Activated CD4-positive, alpha-beta T cell treated with anti-CD3 and anti-CD28 coated beads for 36 hours (primary cell): Measurements from ENCODE around the gene CXCL8. TPM values are rescaled to one million over a fixed set of nuclear protein-coding genes. Genes with fewer than 3 reads are reported as not detected.

Experiments used
- ATAC-seq: fragments of 200-7000 bp; cut with Tn5 transposase; one replicate; pipeline ENCODE4 v1.10.0; 2021; ENCODE audit warnings: mild to moderate bottlenecking, moderate library complexity
- CTCF ChIA-PET: fragments of 350-600 bp; sonication (Branson Sonifier 250); formaldehyde crosslinking; loops from one replicate; lab custom pipeline; 2021; ENCODE audit warnings: antibody characterized with exemption; lab: Charles Lee
- POLR2A ChIA-PET: fragments of 350-600 bp; sonication (Branson Sonifier 250); formaldehyde crosslinking; loops from one replicate; lab custom pipeline; 2021; ENCODE audit warnings: antibody characterized with exemption, inconsistent platforms; lab: Charles Lee
- DNase-seq: peaks from one replicate; pipeline ENCODE4 v3.0.0-alpha.2; 2020
- H3K27ac Mint-ChIP-seq: one replicate; pipeline ENCODE4 v1.8.0; 2021; ENCODE audit warnings: mixed read lengths
- H3K27me3 Mint-ChIP-seq: one replicate; pipeline ENCODE4 v1.8.0; 2021; ENCODE audit warnings: mixed read lengths
- H3K36me3 Mint-ChIP-seq: one replicate; pipeline ENCODE4 v1.8.0; 2021; ENCODE audit warnings: low read depth, mixed read lengths
- H3K4me1 Mint-ChIP-seq: one replicate; pipeline ENCODE4 v1.8.0; 2021; ENCODE audit warnings: mixed read lengths
- H3K4me3 Mint-ChIP-seq: one replicate; pipeline ENCODE4 v1.8.0; 2021; ENCODE audit warnings: mild to moderate bottlenecking, moderate library complexity, mixed read lengths
- H3K9me3 Mint-ChIP-seq: one replicate; pipeline ENCODE4 v1.8.0; 2021; ENCODE audit warnings: low read depth, mixed read lengths
- intact Hi-C, 2 experiments: fragments of 100-400 bp; cut with DNase I in 1 of 2; cut with micrococcal nuclease in 1 of 2; formaldehyde crosslinking; loops; one replicate each; pipeline versions ENCODE4 v1.14.2 to v1.15.1; 2022 to 2024; cut with DNase I, micrococcal nuclease
- total RNA-seq, 2 experiments: library from RNA; stranded (reverse); gene quantifications; one replicate each; pipeline ENCODE4 v1.2.3, GENCODE V29; 2021

CXCL8 gene
- total RNA-seq, 2 experiments from 2014 or later: 0.76 to 0.80 TPM

GRCh38 chr4:73731968-73732610, 8.3 kb upstream of the CXCL8 start:
- ChIA-PET CTCF (no interaction called here), POLR2A (no interaction called here)
- Mint-ChIP-seq H3K27ac (no peak overlapping the region), H3K4me3 (no peak overlapping the region), H3K27me3 (peaks cover 9% of the 10 kb centered on the region), H3K36me3 (no peaks in the 10 kb centered on the region), H3K9me3 (no peaks in the 10 kb centered on the region), H3K4me1 (no peaks in the 10 kb centered on the region)
- intact Hi-C loops: loop anchor here in 1 of 2 experiments (5.0 kb wide), 1 partner anchor 400 kb away; no protein-coding TSS in a partner anchor
- DNase-seq (no peak), ATAC-seq (no peak)

DNA sequence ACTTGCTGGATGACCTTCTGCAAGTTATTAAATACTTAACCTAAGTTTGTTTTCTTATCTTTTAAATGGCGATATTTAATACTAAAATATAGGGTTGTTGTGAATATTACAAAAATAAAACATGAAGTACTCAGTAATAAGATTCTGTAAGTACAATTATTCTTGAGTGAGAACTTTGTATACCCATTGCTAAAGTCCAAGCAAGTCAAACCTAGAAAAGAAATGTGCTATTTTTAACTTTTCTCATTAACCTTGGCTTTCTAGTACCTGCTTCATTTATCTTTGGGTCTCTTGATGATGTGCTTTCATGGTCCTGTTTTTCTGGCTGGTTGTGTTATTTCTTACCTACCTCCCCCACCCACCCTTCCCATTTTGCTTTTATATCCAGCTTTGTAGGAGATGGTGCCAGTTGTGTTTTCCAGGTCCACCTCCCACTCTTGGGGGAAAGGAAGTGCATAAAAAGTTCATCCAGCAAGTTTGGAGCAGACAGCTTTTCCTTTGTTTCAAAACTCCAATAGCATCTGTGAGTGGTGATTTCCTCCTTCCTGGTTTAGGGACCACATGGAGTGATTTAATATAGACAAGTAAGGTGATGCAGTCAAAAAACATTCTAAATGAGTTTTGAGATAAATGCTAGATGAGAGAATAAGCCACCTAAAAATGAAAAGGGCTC, 7.5 kb upstream of the CXCL8 start:
- ChIA-PET POLR2A (no interaction called here), CTCF (interaction anchor here (0.7 kb wide), 2 partner anchors 400 to 1602 kb away, joined by 3 read pairs; no protein-coding TSS in a partner anchor)
- DNase-seq: no peak
- intact Hi-C loops: loop anchor here in 1 of 2 experiments (5.0 kb wide), 1 partner anchor 399 kb away; no protein-coding TSS in a partner anchor
- no peak for ATAC-seq
- no peaks in the 10 kb centered on the region for H3K4me1 Mint-ChIP-seq
- no peak overlapping the region for H3K27ac Mint-ChIP-seq
- H3K36me3 Mint-ChIP-seq: no peaks in the 10 kb centered on the region
- no peak overlapping the region for H3K4me3 Mint-ChIP-seq
- H3K9me3 Mint-ChIP-seq: no peaks in the 10 kb centered on the region
- peaks cover 10% of the 10 kb centered on the region for H3K27me3 Mint-ChIP-seq

DNA sequence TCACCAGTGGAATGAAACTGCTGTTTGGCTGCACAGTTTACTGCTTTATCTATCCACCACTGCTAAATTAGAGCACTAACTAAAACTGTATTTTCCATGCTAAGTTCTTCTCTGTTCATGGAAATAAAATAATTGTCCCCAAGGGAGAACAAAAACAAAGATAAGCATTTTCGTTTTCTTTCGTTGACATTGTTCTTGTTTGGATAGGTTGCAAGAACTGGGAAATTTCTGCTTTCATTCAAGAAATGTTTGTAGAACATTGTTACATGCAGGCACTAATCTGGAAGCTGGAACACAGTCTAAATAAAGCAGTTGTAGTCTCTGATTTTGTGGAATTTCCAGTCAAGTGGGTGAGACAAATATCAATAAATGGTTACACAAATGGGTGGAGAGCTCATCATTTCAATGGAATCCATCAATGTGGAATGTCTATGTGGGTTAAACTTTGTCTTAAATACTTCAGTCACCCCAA, 5.8 kb upstream of the CXCL8 start:
- POLR2A ChIA-PET: no interaction called here
- ATAC-seq (no peak), DNase-seq (no peak)
- no peak overlapping the region for H3K27ac Mint-ChIP-seq
- no peaks in the 10 kb centered on the region for H3K36me3 Mint-ChIP-seq
- intact Hi-C loops: loop anchor here in 1 of 2 experiments (5.0 kb wide), 1 partner anchor 398 kb away; no protein-coding TSS in a partner anchor
- no peaks in the 10 kb centered on the region for H3K9me3 Mint-ChIP-seq
- CTCF ChIA-PET: interaction anchor here (0.8 to 1.3 kb wide), 2 partner anchors 19 to 398 kb away, joined by 3 read pairs; no protein-coding TSS in a partner anchor
- H3K4me3 Mint-ChIP-seq: no peak overlapping the region
- H3K27me3 Mint-ChIP-seq: peaks cover 11% of the 10 kb centered on the region
- H3K4me1 Mint-ChIP-seq: peaks cover under 1% of the 10 kb centered on the region

GRCh38 chr4:73735231-73735630, 5.1 kb upstream of the CXCL8 start:
- H3K9me3 Mint-ChIP-seq: no peaks in the 10 kb centered on the region
- intact Hi-C loops: no loop called here
- H3K27me3 Mint-ChIP-seq: peaks cover 13% of the 10 kb centered on the region
- H3K36me3 Mint-ChIP-seq: no peaks in the 10 kb centered on the region
- no peak for DNase-seq
- ChIA-PET POLR2A (no interaction called here), CTCF (interaction anchor here (0.8 to 1.3 kb wide), 2 partner anchors 20 to 398 kb away, joined by 3 read pairs; no protein-coding TSS in a partner anchor)
- peak; percentile 30 for ATAC-seq
- peaks cover 4% of the 10 kb centered on the region for H3K4me1 Mint-ChIP-seq
- no peak overlapping the region for H3K4me3 Mint-ChIP-seq
- H3K27ac Mint-ChIP-seq: no peak overlapping the region

- POLR2A ChIA-PET: no interaction called here
- CTCF ChIA-PET: interaction anchor here (0.6 to 0.9 kb wide), 4 partner anchors 13 to 53 kb away, joined by 3 read pairs; no protein-coding TSS in a partner anchor
- intact Hi-C loops: no loop called here
Observed at GRCh38 chr4:73741031-73741749, 821 bp downstream of the CXCL8 start.

DNA sequence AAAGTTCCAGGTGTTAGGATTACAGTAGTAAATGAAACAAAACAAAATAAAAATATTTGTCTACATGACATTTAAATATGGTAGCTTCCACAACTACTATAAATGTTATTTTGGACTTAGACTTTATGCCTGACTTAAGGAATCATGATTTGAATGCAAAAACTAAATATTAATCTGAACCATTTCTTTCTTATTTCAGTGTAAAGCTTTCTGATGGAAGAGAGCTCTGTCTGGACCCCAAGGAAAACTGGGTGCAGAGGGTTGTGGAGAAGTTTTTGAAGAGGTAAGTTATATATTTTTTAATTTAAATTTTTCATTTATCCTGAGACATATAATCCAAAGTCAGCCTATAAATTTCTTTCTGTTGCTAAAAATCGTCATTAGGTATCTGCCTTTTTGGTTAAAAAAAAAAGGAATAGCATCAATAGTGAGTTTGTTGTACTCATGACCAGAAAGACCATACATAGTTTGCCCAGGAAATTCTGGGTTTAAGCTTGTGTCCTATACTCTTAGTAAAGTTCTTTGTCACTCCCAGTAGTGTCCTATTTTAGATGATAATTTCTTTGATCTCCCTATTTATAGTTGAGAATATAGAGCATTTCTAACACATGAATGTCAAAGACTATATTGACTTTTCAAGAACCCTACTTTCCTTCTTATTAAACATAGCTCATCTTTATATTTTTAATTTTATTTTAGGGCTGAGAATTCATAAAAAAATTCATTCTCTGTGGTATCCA, 1.6 kb downstream of the CXCL8 start:
- intact Hi-C loops: no loop called here
- peaks cover 7% of the 10 kb centered on the region for H3K4me1 Mint-ChIP-seq

More at GRCh38 chr4:73741031-73741749, 821 bp downstream of the CXCL8 start:
- Mint-ChIP-seq H3K9me3 (peaks cover 2% of the 10 kb centered on the region), H3K27me3 (peaks cover 4% of the 10 kb centered on the region), H3K27ac (no peak overlapping the region), H3K36me3 (no peaks in the 10 kb centered on the region), H3K4me3 (no peak overlapping the region), H3K4me1 (peaks cover 7% of the 10 kb centered on the region)
- ATAC-seq (no peak), DNase-seq (no peak)

GRCh38 chr4:73742490-73743160, 2.3 kb downstream of the CXCL8 start:
- intact Hi-C loops: no loop called here
- CTCF ChIA-PET: interaction anchor here (0.9 kb wide), 1 partner anchor 47 kb away, joined by 3 read pairs; no protein-coding TSS in a partner anchor
- peaks cover 2% of the 10 kb centered on the region for H3K9me3 Mint-ChIP-seq
- peaks cover 7% of the 10 kb centered on the region for H3K4me1 Mint-ChIP-seq
- no peak overlapping the region for H3K4me3 Mint-ChIP-seq
- no peak overlapping the region for H3K27ac Mint-ChIP-seq
- H3K36me3 Mint-ChIP-seq: no peaks in the 10 kb centered on the region
- DNase-seq (no peak), ATAC-seq (no peak)
- H3K27me3 Mint-ChIP-seq: peaks cover 3% of the 10 kb centered on the region
- POLR2A ChIA-PET: no interaction called here

More for the DNA sequence above, 1.6 kb downstream of the CXCL8 start:
- Mint-ChIP-seq H3K27me3 (peaks cover 4% of the 10 kb centered on the region), H3K4me3 (no peak overlapping the region), H3K9me3 (peaks cover 2% of the 10 kb centered on the region), H3K27ac (no peak overlapping the region), H3K36me3 (no peaks in the 10 kb centered on the region)
- ChIA-PET POLR2A (no interaction called here), CTCF (interaction anchor here (0.6 to 0.9 kb wide), 2 partner anchors 15 to 46 kb away, joined by 3 read pairs; no protein-coding TSS in a partner anchor)
- ATAC-seq: no peak
- DNase-seq: no peak

GRCh38 chr4:73743281-73743680, 2.9 kb downstream of the CXCL8 start:
- DNase-seq: no peak
- POLR2A ChIA-PET: no interaction called here

DNA sequence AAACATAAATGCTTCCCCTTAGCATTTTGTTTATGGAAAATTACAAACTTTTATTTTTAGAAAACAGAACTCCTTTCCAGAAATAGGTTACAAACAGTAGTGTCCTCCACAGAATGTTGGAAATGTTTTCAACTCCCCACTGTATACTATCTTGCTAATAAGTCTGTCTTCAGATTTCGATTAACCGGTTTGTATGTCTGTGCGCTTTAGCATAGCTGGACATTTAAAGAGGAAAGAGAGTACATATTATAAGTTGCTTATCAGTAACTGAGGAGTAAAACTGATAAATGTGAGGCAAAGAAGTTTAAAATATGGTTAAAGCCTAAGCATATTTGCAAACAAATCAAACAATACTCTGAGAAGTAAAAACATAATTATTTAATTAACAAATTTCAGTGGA, 3.4 kb downstream of the CXCL8 start:
- Mint-ChIP-seq H3K36me3 (no peaks in the 10 kb centered on the region), H3K4me3 (no peak overlapping the region), H3K9me3 (peaks cover 2% of the 10 kb centered on the region), H3K27ac (no peak overlapping the region), H3K4me1 (peaks cover 7% of the 10 kb centered on the region), H3K27me3 (peaks cover 5% of the 10 kb centered on the region)
- CTCF ChIA-PET: no interaction called here
- ATAC-seq (no peak), DNase-seq (no peak)
- POLR2A ChIA-PET: no interaction called here
- intact Hi-C loops: no loop called here

More at GRCh38 chr4:73743281-73743680, 2.9 kb downstream of the CXCL8 start:
- Mint-ChIP-seq H3K4me1 (peaks cover 7% of the 10 kb centered on the region), H3K36me3 (no peaks in the 10 kb centered on the region), H3K27ac (no peak overlapping the region), H3K4me3 (no peak overlapping the region), H3K27me3 (peaks cover 5% of the 10 kb centered on the region), H3K9me3 (peaks cover 2% of the 10 kb centered on the region)
- intact Hi-C loops: no loop called here
- CTCF ChIA-PET: no interaction called here
- ATAC-seq: no peak

GRCh38 chr4:73744203-73744602, 3.8 kb downstream of the CXCL8 start:
- Mint-ChIP-seq H3K9me3 (peaks cover 2% of the 10 kb centered on the region), H3K4me3 (no peak overlapping the region), H3K4me1 (peaks cover 7% of the 10 kb centered on the region), H3K27me3 (peaks cover 5% of the 10 kb centered on the region), H3K36me3 (no peaks in the 10 kb centered on the region), H3K27ac (no peak overlapping the region)
- ATAC-seq (no peak), DNase-seq (no peak)
- intact Hi-C loops: no loop called here
- CTCF ChIA-PET: no interaction called here
- POLR2A ChIA-PET: no interaction called here
